K562 (cell line): Measurements from ENCODE around the gene HELZ2. TPM values are rescaled to one million over a fixed set of nuclear protein-coding genes. Genes with fewer than 3 reads are reported as not detected.

Experiments used
- ATAC-seq: fragments of 200-7000 bp; cut with Tn5 transposase; 3 replicates; pipeline ENCODE4 v1.9.1; 2020; ENCODE audit warnings: moderate library complexity
- BruUV-seq: library from RNA; stranded (reverse); fragments of 400-500 nt; replicated peaks from 2 replicates; lab custom pipeline; 2021; lab: Mats Ljungman, UMichigan
- CTCF ChIA-PET: fragments of 300-600 bp; formaldehyde crosslinking; extraction: SDS; loops from one replicate; lab custom pipeline; 2021; ENCODE audit warnings: low intra/inter-chr PET ratio; lab: Yijun Ruan, JAX
- POLR2A ChIA-PET: fragments of 300-600, 350-650 bp; sonication (Branson Sonifier 250); formaldehyde crosslinking; extraction: SDS; loops from one replicate; lab custom pipeline; 2021; ENCODE audit warnings: antibody characterized with exemption, inconsistent platforms; lab: Yijun Ruan, JAX
- DNase-seq, 4 experiments: peaks; one replicate each; pipeline versions ENCODE4 v3.0.0 to v3.0.0-alpha.2; 2011 to 2018; ENCODE audit warnings: low spot score in 3 of 4, mixed read lengths in 3 of 4; ENCODE audit errors: extremely low read depth in 1 of 4
- FAIRE-seq: peaks from 2 replicates; lab custom pipeline; 2011; peaks lifted over from hg19 to GRCh38; lab: Jason Lieb, UNC
- H2AFZ ChIP-seq: 2 replicates; pipeline ENCODE4 v1.6.0; 2011; ENCODE audit warnings: low read depth, low read length, control low read depth, inconsistent platforms
- H3K27ac ChIP-seq: fragments of 200-600 bp; 3 replicates; pipeline ENCODE4 v1.8.0; 2011; ENCODE audit warnings: low read depth, mild to moderate bottlenecking, control low read depth, inconsistent platforms, low read length, moderate library complexity, mixed read lengths; ENCODE audit errors: extremely low read depth
- H3K27me3 ChIP-seq, 2 experiments: fragments of 300-600 bp in 1 of 2; 2 replicates in 1 of 2; 3 replicates in 1 of 2; pipeline versions ENCODE4 v1.6.0 to v1.8.0; 2011; ENCODE audit warnings: inconsistent platforms in 2 of 2, low read length in 2 of 2, mild to moderate bottlenecking in 1 of 2, mixed read lengths in 1 of 2, moderate library complexity in 1 of 2; ENCODE audit not compliant: control insufficient read depth in 2 of 2, insufficient read depth in 2 of 2
- H3K36me3 ChIP-seq: fragments of 300-600 bp; 3 replicates; pipeline ENCODE4 v1.8.0; 2011; ENCODE audit warnings: mild to moderate bottlenecking, low read length, inconsistent platforms; ENCODE audit not compliant: control insufficient read depth, insufficient read depth
- H3K4me1 ChIP-seq, 2 experiments: fragments of 200-600 bp in 1 of 2; replicated peaks in 1 of 2; 2 replicates in 1 of 2; 3 replicates in 1 of 2; pipeline versions ENCODE4 v1.5.1 to v1.8.0; 2011; ENCODE audit warnings: inconsistent platforms in 2 of 2, low read length in 2 of 2, mild to moderate bottlenecking in 1 of 2, mixed read lengths in 1 of 2, moderate library complexity in 1 of 2; ENCODE audit not compliant: control insufficient read depth in 2 of 2, insufficient read depth in 2 of 2
- H3K4me2 ChIP-seq: 2 replicates; pipeline ENCODE4 v1.6.1; 2011; ENCODE audit warnings: low read length, control low read depth, inconsistent platforms, mixed read lengths; ENCODE audit not compliant: insufficient read depth
- H3K4me3 ChIP-seq: fragments of 200-600 bp; sonication (generic), shearing (Covaris generic); 2 replicates; pipeline ENCODE4 v1.5.1; 2016; ENCODE audit warnings: control low read depth, inconsistent platforms
- H3K79me2 ChIP-seq: fragments of 200-600 bp; 3 replicates; pipeline ENCODE4 v1.8.0; 2011; ENCODE audit warnings: low read length, inconsistent platforms; ENCODE audit not compliant: control insufficient read depth, insufficient read depth
- H3K9ac ChIP-seq, 2 experiments: 2 replicates each; pipeline versions ENCODE4 v1.6.0 to v1.6.1; 2011; ENCODE audit warnings: low read depth in 2 of 2, low read length in 2 of 2, control low read depth in 1 of 2, inconsistent platforms in 1 of 2, mild to moderate bottlenecking in 1 of 2, mixed read lengths in 1 of 2; ENCODE audit not compliant: insufficient read depth in 1 of 2
- H3K9me1 ChIP-seq: one replicate; pipeline ENCODE4 v1.6.0; 2011; ENCODE audit warnings: inconsistent platforms, mild to moderate bottlenecking, low read length, moderate library complexity; ENCODE audit not compliant: control insufficient read depth, insufficient read depth
- H3K9me3 ChIP-seq: replicated peaks from 2 replicates; pipeline ENCODE4 v1.5.1; 2011; ENCODE audit warnings: low read depth, low read length, inconsistent platforms; ENCODE audit not compliant: control insufficient read depth, insufficient read depth
- H4K20me1 ChIP-seq: replicated peaks from 2 replicates; pipeline ENCODE4 v1.6.1; 2011; ENCODE audit warnings: low read length, inconsistent platforms, mixed read lengths; ENCODE audit not compliant: control insufficient read depth, insufficient read depth
- CC2D1A ChIP-seq: fragments of 450-650 bp; IDR thresholded peaks from 2 replicates; pipeline ENCODE4 v1.6.1; 2017; ENCODE audit warnings: mild to moderate bottlenecking
- CSDE1 ChIP-seq, 2 experiments: fragments of 450-650 bp; IDR thresholded peaks; 2 replicates each; pipeline ENCODE4 v1.6.1; 2016; ENCODE audit warnings: mild to moderate bottlenecking in 1 of 2
- CTBP1 ChIP-seq: fragments of 450-650 bp; IDR thresholded peaks from 2 replicates; pipeline ENCODE4 v1.6.1; 2016; ENCODE audit warnings: borderline replicate concordance
- ESRRA ChIP-seq: fragments of 450-650 bp; IDR thresholded peaks from 2 replicates; pipeline ENCODE4 v1.6.1; 2014; ENCODE audit warnings: low read depth, mild to moderate bottlenecking, moderate library complexity, borderline replicate concordance
- GTF2E2 ChIP-seq: fragments of 200-800 bp; sonication (Bioruptor generic); IDR thresholded peaks from 2 replicates; pipeline ENCODE4 v1.6.1; 2016; ENCODE audit warnings: missing genetic modification characterization, missing compliant biosample characterization
- YY1 ChIP-seq, 3 experiments: IDR thresholded peaks; 2 replicates each; pipeline ENCODE4 v1.6.1; 2011; ENCODE audit warnings: low read length in 2 of 3, mild to moderate bottlenecking in 2 of 3, moderate library complexity in 2 of 3, borderline replicate concordance in 1 of 3, control low read depth in 1 of 3, low read depth in 1 of 3; ENCODE audit not compliant: insufficient read depth in 3 of 3, insufficient replicate concordance in 2 of 3, control insufficient read depth in 1 of 3, insufficient read length in 1 of 3; ENCODE audit errors: extremely low read depth in 1 of 3
- ZBTB1 ChIP-seq: sonication (generic); formaldehyde crosslinking; IDR thresholded peaks from 2 replicates; pipeline ENCODE4 v1.8.1; 2023; ENCODE audit warnings: missing genetic modification reagents, low read depth, mild to moderate bottlenecking, borderline replicate concordance
- ZBTB33 ChIP-seq: sonication (generic); formaldehyde crosslinking; IDR thresholded peaks from 2 replicates; pipeline ENCODE4 v1.8.1; 2023; ENCODE audit warnings: mild to moderate bottlenecking, missing genetic modification reagents
- ZFX ChIP-seq: sonication (generic); formaldehyde crosslinking; IDR thresholded peaks from 2 replicates; pipeline ENCODE4 v1.8.0; 2022; ENCODE audit warnings: mild to moderate bottlenecking, missing genetic modification reagents, moderate library complexity
- ZNF253 ChIP-seq: fragments of 250-450 bp; sonication (Bioruptor Pico); conservative IDR thresholded peaks from 2 replicates; pipeline ENCODE4 v1.6.1; 2021; ENCODE audit warnings: mild to moderate bottlenecking
- ZNF431 ChIP-seq: sonication (generic); formaldehyde crosslinking; IDR thresholded peaks from 2 replicates; pipeline ENCODE4 v1.8.0; 2022; ENCODE audit warnings: mild to moderate bottlenecking, missing genetic modification reagents
- WGBS: fragments of 100-300 bp; shearing (Covaris generic); methylation state at CpG from one replicate; pipeline ENCODE4 v1.1.6; 2016; ENCODE audit warnings: low coverage, mixed read lengths; ENCODE audit not compliant: insufficient coverage; ENCODE audit errors: missing lambda C conversion rate; 5-methylcytosine and 5-hydroxymethylcytosine counted together
- in situ Hi-C: fragments of 300-500 bp; cut with MboI; formaldehyde crosslinking; loops from 4 replicates; pipeline ENCODE4 v1.15.0; 2018; ENCODE audit warnings: inconsistent platforms, mixed read lengths
- intact Hi-C: fragments of 100-400 bp; cut with micrococcal nuclease; formaldehyde crosslinking; loops from 2 replicates; pipeline ENCODE4 v1.14.2; 2022
- polyA plus RNA-seq, 8 experiments: library from polyadenylated mRNA; depleted of rRNA in 4 of 8; stranded (reverse) in 5 of 8; unstranded in 3 of 8; fragments of >200 nt; fragmentation: Nextera tagmentation in 2 of 8; fragmentation: Illumina TruSeq in 1 of 8; extraction: Ambion mirVana in 2 of 8; extraction: Trizol in 1 of 8; gene quantifications; 2 replicates each; pipeline versions ENCODE4 v1.2.1 to v1.2.3, GENCODE V29; 2011 to 2014; ENCODE audit warnings: inconsistent platforms in 1 of 8, missing spikeins in 1 of 8
- total RNA-seq, 7 experiments: library from RNA; depleted of rRNA in 6 of 7; stranded (reverse); fragments of >200 nt in 6 of 7; fragmentation: Illumina TruSeq in 2 of 7; extraction: Trizol in 2 of 7; gene quantifications; 2 replicates each; pipeline versions ENCODE4 v1.2.1 to v1.2.3, GENCODE V29; 2011 to 2021; ENCODE audit warnings: low replicate concordance in 1 of 7

HELZ2 gene
- total and polyA plus RNA-seq, 9 of the 15 experiments (the other 6 are each of a cell fraction or from before 2014, with no cell fraction given), result 0.03 to 7.8 (median 2.9) TPM; not detected in 1

GRCh38 chr20:63544958-63545516, 29.0 kb downstream of the HELZ2 start (continued):
- TF ChIP-seq YY1 (IDR thresholded peaks at IDR 0.05; ENCODE audit: borderline replicate concordance in 1 of 3, control insufficient read depth in 1 of 3, extremely low read depth in 1 of 3, insufficient read depth in 3 of 3, insufficient read length in 1 of 3, insufficient replicate concordance in 2 of 3, low read depth in 1 of 3, low read length in 2 of 3), result no peak

- CTCF ChIA-PET, result no interaction called here
- H3K9me3 ChIP-seq, result no peaks in the 10 kb centered on the region
- H2AFZ ChIP-seq, result no peak overlapping the region
- FAIRE-seq, result no peak
- in situ Hi-C loops, result no loop called here
- H3K4me1 ChIP-seq, result peaks cover 0 to 88% of the 10 kb centered on the region in 2 experiments; a peak in 3 of 5 replicates
- DNase-seq, result peak in 1 of 4 experiments; percentile 23
- intact Hi-C loops, result no loop called here
- ATAC-seq, result peak; percentile 60
- no peak overlapping the region for H3K4me2 ChIP-seq
- peak overlapping the region in 1 of 2 experiments; percentile 58; a peak in 2 of 4 replicates for H3K9ac ChIP-seq
- WGBS, result 11% methylated on average over 23 of the region's 27 CpGs
- no peaks in the 10 kb centered on the region for H3K79me2 ChIP-seq
- peaks cover 3% of the 10 kb centered on the region for H4K20me1 ChIP-seq
- H3K36me3 ChIP-seq, result no peaks in the 10 kb centered on the region
- H3K27me3 ChIP-seq, result peaks cover 0 to 47% of the 10 kb centered on the region in 2 experiments; a peak in 4 of 5 replicates
- POLR2A ChIA-PET, result interaction anchor here (1.3 to 1.4 kb wide), 2 partner anchors 24 to 33 kb away, joined by 3 to 5 read pairs; partner anchors contain the start of gene PPDPF
- BruUV-seq, result no TSS peak
- no peaks in the 10 kb centered on the region for H3K9me1 ChIP-seq
- H3K4me3 ChIP-seq, result no peak overlapping the region
- no peak overlapping the region for H3K27ac ChIP-seq
- TF ChIP-seq ZNF431 (CRISPR knock-in tag) (no peak), ESRRA (0 out of 2 replicates have a peak, but pooled peaks have one; percentile 29), CTBP1 (peak; percentile 39; the same call in 1 of the 2 replicates), ZBTB33 (CRISPR knock-in tag) (peak; percentile 64; the same call in 1 of the 2 replicates), GTF2E2 (tag) (no peak), CC2D1A (no peak), ZFX (CRISPR knock-in tag) (0 out of 2 replicates have a peak, but pooled peaks have one; percentile 26), ZBTB1 (no peak), CSDE1 (IDR thresholded peaks at IDR 0.05) (no peak), ZNF253 (no peak)
Observed at GRCh38 chr20:63544241-63544957, 29.6 kb downstream of the HELZ2 start.
